ENCODE measurements around the gene SGCD. TPM values are rescaled to one million over a fixed set of nuclear protein-coding genes. Genes with fewer than 3 reads are reported as not detected.

SGCD gene
- total RNA-seq, 2 experiments from 2014 or later: not detected

DNA sequence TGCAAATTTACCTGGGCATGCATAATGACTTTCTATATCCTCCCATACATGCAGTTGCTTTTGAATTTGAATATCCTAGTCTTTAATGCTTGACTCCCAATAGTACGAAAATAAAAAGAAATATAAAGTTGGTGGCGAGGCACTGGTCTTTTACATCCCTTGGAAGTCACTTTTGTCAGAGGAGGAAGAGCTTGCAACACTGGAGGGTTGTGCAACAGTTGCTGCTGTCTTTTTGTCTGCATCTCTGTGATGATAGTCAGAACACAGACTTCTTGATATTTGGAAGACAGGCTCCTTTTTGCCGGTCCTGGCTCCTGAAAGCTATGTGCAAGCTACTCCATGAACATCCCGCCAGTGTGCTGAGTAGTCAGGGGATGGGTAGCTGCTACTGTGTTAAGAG, 16.8 kb upstream of the SGCD start:
- DNase-seq: no peak
- ChIA-PET CTCF (no interaction called here), POLR2A (no interaction called here)
- H3K27me3 ChIP-seq (ENCODE audit: control insufficient read depth in 1 of 2, insufficient read depth in 2 of 2, low read length in 2 of 2): peaks cover 0 to 5% of the 10 kb centered on the region in 2 experiments
- H3K9me3 ChIP-seq (ENCODE audit: control insufficient read depth in 1 of 2, insufficient read depth in 1 of 2, low read length in 2 of 2): peaks cover 3 to 9% of the 10 kb centered on the region in 2 experiments
- H3K4me1 ChIP-seq (ENCODE audit: insufficient read depth, low read length): no peaks in the 10 kb centered on the region
- Mint-ChIP-seq H3K9me3 (peaks cover 12% of the 10 kb centered on the region), H3K27me3 (no peaks in the 10 kb centered on the region), H3K4me1 (ENCODE audit: low read depth) (no peaks in the 10 kb centered on the region), H3K36me3 (ENCODE audit: low read depth) (no peaks in the 10 kb centered on the region), H3K27ac (no peak overlapping the region), H3K4me3 (no peak overlapping the region)
- TF ChIP-seq, protein P1, sequence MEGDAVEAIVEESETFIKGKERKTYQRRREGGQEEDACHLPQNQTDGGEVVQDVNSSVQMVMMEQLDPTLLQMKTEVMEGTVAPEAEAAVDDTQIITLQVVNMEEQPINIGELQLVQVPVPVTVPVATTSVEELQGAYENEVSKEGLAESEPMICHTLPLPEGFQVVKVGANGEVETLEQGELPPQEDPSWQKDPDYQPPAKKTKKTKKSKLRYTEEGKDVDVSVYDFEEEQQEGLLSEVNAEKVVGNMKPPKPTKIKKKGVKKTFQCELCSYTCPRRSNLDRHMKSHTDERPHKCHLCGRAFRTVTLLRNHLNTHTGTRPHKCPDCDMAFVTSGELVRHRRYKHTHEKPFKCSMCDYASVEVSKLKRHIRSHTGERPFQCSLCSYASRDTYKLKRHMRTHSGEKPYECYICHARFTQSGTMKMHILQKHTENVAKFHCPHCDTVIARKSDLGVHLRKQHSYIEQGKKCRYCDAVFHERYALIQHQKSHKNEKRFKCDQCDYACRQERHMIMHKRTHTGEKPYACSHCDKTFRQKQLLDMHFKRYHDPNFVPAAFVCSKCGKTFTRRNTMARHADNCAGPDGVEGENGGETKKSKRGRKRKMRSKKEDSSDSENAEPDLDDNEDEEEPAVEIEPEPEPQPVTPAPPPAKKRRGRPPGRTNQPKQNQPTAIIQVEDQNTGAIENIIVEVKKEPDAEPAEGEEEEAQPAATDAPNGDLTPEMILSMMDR (IDR thresholded peaks at IDR 0.05): no peak
- no peak overlapping the region for H3K27ac ChIP-seq (ENCODE audit: low read depth in 1 of 2, low read length in 2 of 2)
- no peaks in the 10 kb centered on the region for H3K36me3 ChIP-seq (ENCODE audit: insufficient read depth, low read length)
- ATAC-seq (ENCODE audit: poor library complexity): no peak
- intact Hi-C loops (cut with DNase I, micrococcal nuclease): no loop called here
- H3K4me3 ChIP-seq (ENCODE audit: low read length): no peak overlapping the region

DNA sequence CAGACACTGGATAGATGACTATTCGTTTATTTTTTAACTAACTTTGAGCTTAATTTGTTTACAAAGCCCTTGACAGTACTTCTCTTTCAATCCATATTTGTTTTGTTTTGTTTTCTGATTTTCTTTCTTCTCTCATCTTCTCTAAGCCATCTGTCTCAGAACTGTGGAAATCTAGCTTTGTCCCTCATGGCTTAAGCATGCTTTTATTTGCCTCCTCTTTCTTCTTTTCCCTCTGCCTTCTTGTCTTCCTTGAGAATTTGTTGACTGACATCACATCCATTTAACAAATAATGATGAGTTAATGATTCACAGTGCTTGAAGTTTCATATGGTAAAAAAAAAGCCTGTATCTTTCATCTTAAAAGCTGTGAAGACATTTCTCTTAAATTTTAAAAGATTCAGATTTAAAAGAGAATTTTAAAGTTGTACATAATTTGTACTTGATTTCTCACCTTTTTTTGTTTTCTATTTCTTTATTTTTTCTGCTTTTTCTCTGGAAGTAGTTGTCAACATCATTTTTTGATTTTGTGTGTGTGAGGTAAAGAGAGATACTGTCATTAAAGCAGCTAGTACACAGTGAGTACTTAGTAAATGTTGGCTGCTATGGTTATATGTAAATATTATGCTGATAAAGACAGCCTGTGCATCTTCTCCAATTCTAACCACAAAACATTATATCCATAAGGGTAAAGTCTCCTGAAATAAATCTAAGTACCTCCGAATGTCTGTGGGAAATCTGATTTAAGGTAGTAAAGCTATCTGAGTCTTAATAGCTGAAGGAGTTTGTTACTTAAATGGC, 13.9 kb upstream of the SGCD start:
- intact Hi-C loops (cut with DNase I, micrococcal nuclease): no loop called here
- Mint-ChIP-seq H3K27me3 (no peaks in the 10 kb centered on the region), H3K4me3 (no peak overlapping the region), H3K27ac (no peak overlapping the region), H3K9me3 (peaks cover 3% of the 10 kb centered on the region), H3K36me3 (ENCODE audit: low read depth) (no peaks in the 10 kb centered on the region), H3K4me1 (ENCODE audit: low read depth) (no peaks in the 10 kb centered on the region)
- Histone ChIP-seq H3K4me3 (ENCODE audit: low read length) (no peak overlapping the region), H3K9me3 (ENCODE audit: control insufficient read depth in 1 of 2, insufficient read depth in 1 of 2, low read length in 2 of 2) (peaks cover 0 to 4% of the 10 kb centered on the region in 2 experiments), H3K36me3 (ENCODE audit: insufficient read depth, low read length) (no peaks in the 10 kb centered on the region), H3K4me1 (ENCODE audit: insufficient read depth, low read length) (no peaks in the 10 kb centered on the region), H3K27ac (ENCODE audit: low read depth in 1 of 2, low read length in 2 of 2) (no peak overlapping the region), H3K27me3 (ENCODE audit: control insufficient read depth in 1 of 2, insufficient read depth in 2 of 2, low read length in 2 of 2) (peaks cover 0 to 5% of the 10 kb centered on the region in 2 experiments)
- DNase-seq: no peak
- ATAC-seq (ENCODE audit: poor library complexity): no peak
- TF ChIP-seq, protein P1 (IDR thresholded peaks at IDR 0.05): no peak
- ChIA-PET POLR2A (no interaction called here), CTCF (no interaction called here)

DNA sequence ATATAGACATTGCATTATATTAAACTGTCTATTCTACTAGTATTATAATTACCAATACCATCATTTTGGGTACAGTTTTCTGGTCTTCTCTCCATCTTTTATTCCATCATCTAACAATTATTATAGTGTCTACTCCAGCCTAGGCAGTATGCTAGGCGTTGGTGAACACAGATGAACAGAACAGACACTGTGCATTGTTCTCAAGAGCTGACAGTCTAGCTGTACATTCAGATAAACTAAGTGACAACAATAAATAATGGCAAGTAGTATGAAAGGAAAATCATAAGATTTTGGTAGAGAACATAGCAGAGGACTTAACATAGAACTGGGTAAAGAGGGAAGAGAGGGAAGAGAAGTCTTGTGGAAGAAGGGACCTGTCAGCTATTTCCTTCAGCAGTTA, 12.5 kb upstream of the SGCD start:
- H3K27ac Mint-ChIP-seq: no peak overlapping the region
- TF ChIP-seq, protein P1 (IDR thresholded peaks at IDR 0.05): no peak
- ATAC-seq (ENCODE audit: poor library complexity): no peak
- no peak overlapping the region for H3K27ac ChIP-seq (ENCODE audit: low read depth in 1 of 2, low read length in 2 of 2)
- peaks cover 0 to 5% of the 10 kb centered on the region in 2 experiments for H3K27me3 ChIP-seq (ENCODE audit: control insufficient read depth in 1 of 2, insufficient read depth in 2 of 2, low read length in 2 of 2)
- H3K4me3 Mint-ChIP-seq: no peak overlapping the region
- H3K36me3 ChIP-seq (ENCODE audit: insufficient read depth, low read length): no peaks in the 10 kb centered on the region
- H3K4me3 ChIP-seq (ENCODE audit: low read length): no peak overlapping the region
- no peaks in the 10 kb centered on the region for H3K4me1 ChIP-seq (ENCODE audit: insufficient read depth, low read length)
- no peaks in the 10 kb centered on the region for H3K36me3 Mint-ChIP-seq (ENCODE audit: low read depth)
- no peaks in the 10 kb centered on the region for H3K9me3 Mint-ChIP-seq
- no peaks in the 10 kb centered on the region for H3K4me1 Mint-ChIP-seq (ENCODE audit: low read depth)
- no peak for DNase-seq
- no peaks in the 10 kb centered on the region for H3K27me3 Mint-ChIP-seq
- POLR2A ChIA-PET: no interaction called here
- CTCF ChIA-PET: no interaction called here
- H3K9me3 ChIP-seq (ENCODE audit: control insufficient read depth in 1 of 2, insufficient read depth in 1 of 2, low read length in 2 of 2): no peaks in the 10 kb centered on the region
- intact Hi-C loops (cut with DNase I, micrococcal nuclease): no loop called here

Data from CD4-positive, alpha-beta T cell (primary cell).